Activated gamma-delta T cell (primary cell): ENCODE measurements around the gene ECSCR.
"Not testable (repeated sequence)": the region's sequence is repeated elsewhere in the genome, so short reads cannot be mapped to it uniquely, and the experiment has no call there.

Experiments used
- DNase-seq: peaks from one replicate; lab custom pipeline; 2025; lab: John Stamatoyannopoulos, UW

Gene ECSCR

DNA sequence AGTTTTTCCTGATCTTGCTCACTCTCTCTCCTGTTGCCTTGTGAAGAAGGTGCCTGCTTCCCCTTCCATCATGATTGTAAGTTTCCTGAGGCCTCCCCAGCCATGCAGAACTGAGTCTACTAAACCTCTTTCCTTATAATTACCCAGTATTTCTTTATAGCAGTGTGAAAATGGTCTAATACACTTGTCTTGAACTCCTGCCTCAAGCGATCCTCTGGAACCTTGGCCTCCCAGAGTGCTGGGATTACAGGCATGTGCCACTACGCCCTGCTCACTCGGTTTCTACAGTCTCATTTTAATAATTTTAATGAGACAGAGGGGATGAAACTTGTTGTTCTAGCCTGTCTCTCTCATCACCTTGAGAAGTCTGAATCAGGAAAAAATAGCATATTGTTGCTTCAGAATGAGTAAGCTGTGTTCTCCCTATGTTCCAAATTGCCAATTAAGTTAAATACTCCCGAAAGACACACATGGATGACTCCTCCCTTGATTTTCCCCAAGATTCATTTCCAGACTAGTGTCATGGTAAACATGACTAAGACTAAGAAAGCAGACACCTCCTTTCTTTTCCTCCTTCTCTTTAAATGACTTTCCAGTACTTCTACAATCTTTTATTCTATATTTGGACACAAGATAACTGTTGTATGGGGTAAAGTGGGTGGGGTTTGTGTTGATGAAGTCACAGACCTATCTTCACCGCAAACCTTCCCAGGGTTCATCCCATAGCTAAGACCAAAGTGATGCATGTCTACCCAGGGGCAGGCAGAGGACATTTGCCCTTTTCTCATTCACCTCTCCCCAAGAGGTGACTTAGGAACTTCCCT, 15.4 kb downstream of the ECSCR start:
- DNase-seq: no peak

DNA sequence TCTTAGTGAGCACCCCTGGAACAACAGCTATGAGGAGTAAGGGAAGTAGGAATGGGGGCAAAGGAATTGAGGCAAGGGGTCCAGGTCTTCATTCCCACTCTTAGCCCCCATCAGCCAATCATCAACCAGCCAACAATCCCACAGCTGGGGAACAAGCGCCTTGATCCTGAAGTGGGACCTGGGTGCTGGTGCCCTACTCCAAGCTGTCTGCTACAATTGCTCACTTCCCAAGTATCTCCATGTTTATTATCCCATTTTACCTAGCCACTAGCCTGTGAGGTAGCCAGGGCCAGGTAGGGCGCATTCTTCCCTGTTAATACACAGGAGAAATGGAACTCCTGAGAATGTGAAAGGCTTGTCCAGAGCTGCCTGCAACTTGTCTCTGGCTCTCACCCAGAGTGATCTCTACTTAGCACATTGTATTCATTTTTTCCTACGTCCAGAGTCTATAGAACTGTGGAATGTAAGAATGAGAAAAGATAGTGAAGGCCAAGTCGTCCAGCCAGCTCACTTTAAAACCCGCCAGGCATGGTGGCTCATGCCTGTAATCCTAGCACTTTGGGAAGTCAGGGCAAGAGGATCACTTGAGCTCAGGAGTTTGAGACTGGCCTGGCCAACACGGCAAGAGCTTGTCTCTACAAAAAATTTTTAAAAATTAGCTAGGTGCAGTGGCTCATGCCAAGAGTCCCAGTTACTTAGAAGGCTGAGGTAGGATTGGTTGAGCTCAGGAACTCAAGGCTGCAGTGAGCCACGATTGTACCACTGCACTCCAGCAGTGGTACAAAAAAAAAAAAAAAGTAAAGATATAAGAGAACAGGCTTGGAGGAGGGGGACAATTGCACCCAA, 17.0 kb downstream of the ECSCR start:
- DNase-seq: no peak

DNA sequence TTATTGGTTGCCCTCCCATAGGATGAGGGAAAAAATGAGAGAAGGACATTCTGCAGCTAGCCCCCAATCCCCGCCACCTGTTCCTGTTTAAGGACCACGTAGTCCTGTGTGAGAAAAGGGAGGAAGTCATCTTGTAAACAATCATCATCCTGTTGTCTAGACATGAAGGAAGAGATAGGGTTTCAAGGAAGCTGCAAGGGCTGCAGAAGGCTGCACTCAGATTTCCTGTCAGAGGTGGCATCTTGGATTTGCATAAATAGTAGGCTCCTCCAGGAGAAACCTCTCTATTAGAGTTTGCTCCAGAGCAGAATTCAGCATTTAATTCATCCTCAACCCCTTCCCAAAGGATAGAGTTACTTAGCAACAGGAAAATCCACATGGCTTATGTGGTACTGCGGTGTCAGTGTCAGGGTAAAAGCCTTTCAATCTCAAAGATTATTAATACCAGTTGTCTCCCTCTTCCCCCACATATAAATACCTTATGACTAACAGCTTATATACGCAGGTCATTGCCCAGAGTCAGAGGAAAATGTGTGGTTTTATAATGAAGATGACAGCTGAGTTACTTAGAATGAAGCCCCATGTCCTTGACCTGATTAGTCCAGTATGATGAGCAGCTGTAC, 18.6 kb downstream of the ECSCR start:
- DNase-seq: no peak

DNA sequence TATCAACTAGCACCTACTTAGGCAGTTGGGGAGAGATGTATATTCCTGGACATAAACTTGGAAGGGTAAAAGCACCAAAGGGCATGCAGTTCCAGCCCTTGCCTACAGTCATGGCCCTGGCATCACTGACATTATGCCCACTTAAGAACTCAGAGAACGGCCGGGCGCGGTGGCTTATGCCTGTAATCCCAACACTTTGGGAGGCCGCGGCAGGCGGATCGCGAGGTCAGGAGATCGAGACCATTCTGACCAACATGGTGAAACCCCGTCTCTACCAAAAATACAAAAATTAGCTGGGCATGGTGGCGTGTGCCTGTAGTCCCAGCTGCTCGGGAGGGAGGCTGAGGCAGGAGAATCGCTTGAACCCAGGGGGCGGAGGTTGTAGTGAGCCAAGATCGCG, 22.1 kb downstream of the ECSCR start:
- DNase-seq: not testable (repeated sequence)

DNA sequence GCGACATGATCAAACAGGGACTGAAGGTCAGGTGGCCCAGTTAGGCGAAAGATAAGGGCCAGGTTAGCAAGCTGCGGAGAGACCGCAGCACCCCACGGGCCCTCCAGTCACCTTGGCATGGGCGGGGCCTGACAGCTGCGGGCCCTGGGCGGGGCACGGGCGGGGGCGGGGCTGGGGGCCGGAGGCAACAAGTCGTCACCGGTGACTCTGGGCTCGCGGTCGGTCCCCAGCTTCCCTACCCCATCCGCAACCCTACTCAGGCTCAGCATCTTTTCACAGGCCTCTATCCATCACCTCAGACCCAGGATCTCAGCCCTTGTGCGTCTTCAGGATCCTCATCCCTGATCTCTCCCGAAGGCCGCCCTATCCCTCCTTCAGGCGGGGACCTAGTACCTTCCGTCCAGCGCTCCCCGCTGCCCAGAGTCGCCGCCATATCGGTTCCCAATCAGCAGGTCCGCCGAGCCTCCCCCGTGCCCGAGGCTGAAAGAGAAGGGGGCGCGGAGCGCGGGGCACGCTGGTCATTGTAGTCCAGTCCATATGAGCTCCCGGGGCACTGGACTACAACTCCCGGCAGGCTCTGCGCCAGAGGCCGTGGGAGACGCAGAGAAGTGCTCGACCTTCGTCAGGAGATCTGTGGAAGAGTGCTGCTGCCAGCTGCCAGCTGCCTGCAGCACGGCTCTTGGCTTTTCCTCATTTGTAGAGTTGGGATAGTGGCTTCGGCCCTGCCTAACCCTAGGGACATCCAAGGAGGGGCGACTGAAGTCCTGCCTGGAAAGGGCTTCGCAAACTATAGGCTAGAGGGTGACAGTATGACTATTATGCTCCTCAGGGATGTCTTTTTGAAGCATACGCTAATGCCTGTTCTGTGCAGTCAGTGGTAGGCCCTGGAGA, 23.3 kb downstream of the ECSCR start, which contains the start of gene DNAJC18:
DNAJC18 (minus strand) TSS at position 513 of the 891 bp plus-strand sequence; CDS start at position 433, 80 bp downstream.
- DNase-seq: peak; percentile 72

DNA sequence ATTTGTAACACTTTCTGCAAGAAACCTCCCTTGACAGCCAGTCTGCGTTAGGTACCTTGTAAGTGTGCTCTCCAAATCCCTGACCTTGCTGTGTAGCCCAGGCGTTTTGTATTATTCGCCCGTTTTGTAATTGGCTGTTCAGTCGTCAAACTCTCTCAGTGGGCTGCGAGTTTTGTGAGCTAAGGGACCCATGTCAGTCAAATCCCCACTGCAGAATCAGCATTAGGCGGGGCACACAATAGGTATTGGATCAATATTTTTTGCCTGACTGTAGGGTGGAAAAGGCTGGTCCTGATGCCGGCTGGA, 23.9 kb downstream of the ECSCR start:
- DNase-seq: no peak

DNA sequence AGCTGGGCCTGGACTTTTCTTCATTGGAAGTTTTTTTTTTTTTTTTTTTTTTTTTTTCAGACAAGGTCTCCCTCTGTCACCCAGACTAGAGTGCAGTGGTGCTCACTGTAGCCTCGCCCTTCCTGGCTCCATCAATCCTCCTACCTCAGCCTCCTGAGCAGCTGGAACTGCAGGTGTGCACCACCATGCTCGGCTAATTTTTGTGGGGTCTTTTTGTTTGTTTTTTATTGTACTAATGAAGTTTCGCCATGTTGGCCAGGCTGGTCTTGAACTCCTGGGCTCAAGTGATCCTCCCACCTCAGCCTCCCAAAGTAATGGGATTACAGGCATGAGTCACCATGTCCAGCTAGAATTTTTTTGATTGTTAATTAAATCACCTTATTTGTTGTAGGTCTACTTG, 26.9 kb downstream of the ECSCR start:
- DNase-seq: no peak

DNA sequence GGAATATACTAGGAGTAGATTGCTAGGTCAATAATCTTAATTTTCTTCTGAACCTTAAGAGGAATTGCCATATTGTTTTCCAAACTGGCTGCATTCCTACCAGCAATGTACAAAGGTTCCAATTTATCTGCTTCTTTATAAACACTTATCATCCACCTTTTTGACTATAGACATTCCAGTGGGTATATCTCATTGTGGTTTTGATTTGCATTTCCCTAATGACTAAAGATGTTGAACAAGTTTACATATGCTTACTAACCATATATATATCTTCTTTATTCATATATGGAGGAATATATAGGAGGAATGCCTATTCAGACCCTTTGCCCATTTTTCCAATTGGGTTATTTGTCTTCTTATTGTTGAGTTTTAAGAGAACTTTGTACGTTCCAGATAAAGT, 30.8 kb downstream of the ECSCR start:
- no peak for DNase-seq

DNA sequence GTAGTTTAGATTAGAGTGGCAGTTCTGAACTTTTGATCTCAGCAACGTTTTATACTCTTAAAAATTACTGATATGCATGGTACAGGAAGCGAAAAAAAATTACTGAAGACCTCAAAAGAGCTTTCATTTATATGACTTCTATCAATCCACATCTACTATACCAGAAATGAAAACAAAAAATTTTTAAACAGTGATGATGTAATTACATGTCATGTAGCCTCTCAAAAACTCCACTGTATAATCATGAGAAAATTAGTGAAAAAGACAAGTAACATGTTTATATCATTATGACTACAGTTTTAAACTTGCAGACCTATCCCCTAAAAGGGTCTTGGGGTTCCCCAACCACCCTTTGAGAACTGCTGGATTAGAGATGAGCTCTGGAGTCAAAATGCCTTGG, 32.5 kb downstream of the ECSCR start:
- DNase-seq: no peak

DNA sequence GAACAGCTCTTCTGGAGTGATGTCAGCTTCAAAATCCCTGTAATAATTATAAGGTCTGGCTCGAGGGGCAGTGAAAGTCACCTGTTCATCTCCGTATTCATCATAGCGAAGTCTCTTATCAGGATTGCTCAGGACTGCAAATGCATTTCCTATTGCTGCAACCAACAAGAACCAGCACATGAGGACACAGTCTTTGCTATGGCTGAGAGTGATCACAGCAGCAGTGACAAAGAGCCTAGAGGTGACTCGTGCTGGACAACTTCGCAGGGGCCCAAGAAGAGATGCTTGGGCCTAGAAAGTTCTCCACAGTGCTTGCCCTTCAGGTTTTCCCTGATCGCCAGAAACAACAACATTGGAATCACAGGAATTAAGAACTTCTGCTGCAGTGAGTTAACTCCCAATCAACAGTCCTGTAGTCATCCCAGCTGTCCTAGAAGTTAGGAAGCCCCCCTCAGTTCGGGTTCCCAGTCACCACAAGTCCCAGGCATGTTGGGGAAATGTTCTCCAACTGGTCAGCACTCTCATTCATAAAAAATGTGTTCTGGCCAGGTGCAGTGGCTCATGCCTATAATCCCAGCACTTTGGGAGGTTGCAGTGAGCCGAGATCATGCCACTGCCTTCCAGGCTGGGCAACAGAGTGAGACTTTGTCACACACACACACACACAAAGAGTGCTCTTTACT, 36.2 kb downstream of the ECSCR start:
- no peak for DNase-seq

DNA sequence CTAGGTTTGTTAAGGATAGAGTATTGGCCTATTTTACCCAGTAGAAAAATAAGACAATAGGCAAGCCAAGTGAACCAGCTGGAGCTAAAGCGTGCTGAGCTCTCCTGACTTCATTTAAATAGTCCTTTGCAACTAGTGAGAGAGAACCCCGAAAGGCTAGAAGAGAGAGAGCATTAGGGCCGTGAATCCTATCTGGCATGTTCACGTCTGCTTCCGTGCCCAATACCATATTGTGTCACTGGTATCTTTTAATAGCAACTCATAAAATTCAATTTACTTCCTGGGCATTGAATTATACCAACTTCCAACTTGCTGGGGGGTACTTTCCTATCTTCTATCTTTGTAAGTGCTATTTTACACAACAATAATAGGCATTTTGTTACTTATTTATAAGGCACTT, 37.0 kb downstream of the ECSCR start:
- no peak for DNase-seq

DNA sequence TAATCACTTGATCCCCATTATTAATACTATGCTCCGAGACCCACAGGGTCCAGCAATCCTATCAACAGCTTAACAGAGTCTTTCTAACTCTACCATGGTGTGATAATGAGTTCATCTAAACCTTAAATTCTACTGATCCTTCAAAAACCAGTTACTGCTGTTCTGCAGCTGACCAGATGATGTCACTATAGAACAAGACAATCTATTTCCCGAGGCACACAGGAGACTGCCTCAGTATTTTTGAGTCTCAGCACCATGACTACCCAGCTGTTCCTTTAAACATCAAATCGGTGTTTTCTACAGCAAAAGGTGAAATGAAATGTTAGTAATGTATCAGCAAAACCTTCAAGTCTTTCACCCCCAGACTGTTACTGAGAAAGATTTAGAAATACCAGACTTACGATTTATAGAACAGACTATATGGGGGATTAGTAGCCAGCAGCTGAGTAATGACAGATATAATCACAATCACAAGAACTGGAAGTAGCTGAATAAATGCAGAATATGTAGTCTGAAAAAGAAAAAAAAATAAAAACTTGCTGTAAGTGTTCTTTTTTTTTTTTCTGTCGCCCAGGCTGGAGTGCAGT, 40.1 kb downstream of the ECSCR start:
- DNase-seq: no peak

DNA sequence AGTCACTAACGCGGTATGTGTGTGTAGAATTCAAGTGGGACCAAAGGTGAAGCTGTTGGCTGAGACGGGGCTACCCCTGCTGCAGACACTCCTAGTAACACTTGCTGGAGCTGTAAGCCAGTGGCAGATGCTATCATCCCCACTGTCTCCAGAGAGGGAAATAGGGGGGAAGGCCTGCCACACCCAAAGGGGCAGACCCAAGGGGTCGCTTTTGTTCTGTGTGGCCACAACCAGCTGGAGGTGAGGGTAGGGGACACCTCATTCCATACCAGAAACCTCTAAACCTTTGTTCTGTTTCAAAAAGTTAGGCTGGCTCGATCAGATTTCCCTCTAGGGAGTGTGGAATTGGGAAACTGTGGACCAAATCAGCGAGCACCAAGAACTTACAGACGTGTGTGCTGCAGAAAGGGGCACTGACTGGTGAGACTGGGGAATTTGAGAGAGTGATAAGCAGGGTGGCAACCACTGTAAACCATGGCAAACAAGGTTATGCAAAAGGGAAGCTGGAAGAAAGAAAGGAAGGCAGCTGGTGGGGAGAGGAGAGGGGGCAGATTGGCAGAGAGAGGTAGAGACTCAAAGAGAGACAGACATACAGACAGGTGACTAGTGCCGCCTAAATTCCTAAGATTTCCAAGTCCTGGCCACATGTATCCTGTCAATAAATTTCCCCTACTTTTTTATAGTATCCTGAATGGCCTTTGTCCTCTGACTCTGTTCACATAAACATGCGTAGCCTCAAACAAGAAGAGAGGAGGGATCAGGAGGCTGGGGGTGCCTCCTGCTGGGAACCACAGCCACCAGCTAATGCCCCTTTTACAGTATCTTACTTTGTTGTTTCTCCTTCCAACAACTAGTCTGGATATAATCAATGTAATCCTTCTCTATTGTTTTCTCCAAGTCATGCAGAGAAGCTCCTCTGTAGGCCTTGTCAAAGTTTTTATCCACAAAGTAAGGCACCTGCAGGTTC, 43.0 kb downstream of the ECSCR start:
- no peak for DNase-seq

DNA sequence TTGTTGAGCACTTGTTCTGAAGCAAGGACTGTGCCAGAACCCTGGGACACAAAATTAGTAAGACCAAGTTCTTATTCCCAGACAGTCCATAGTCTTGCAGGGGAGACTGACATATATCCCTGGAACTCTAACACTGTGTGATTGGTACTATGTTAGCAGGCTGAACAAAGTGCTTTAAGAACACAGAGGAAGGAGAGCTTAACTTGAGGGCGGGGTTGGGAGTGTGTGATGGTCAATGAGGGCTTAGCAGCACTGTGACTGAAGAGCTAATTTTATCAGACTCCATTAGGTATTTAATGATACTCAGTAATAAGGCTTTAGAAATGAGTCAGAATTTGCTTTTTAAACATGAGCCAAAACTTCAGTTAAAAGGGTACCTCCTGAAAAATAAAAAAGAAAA, 43.8 kb downstream of the ECSCR start:
- no peak for DNase-seq

DNA sequence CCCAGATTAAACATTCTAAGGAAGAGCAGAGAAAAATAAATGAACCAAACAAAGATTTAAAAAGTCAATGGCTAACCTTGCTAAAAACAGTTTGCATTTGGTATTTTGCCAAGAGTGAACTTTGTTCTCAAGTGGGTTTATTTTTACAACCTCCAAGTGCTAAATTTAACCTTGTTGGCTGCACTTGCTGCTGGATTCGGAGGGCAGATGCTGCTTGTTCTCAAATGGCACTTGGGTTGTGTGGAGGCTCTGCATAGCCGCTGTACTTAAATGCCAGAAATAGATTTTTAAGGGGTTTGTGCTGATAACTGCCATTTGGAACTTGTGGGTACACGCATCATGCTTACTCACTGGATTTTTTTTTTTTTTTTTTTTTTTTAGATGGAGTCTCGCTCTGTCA, 45.3 kb downstream of the ECSCR start:
- DNase-seq: no peak

DNA sequence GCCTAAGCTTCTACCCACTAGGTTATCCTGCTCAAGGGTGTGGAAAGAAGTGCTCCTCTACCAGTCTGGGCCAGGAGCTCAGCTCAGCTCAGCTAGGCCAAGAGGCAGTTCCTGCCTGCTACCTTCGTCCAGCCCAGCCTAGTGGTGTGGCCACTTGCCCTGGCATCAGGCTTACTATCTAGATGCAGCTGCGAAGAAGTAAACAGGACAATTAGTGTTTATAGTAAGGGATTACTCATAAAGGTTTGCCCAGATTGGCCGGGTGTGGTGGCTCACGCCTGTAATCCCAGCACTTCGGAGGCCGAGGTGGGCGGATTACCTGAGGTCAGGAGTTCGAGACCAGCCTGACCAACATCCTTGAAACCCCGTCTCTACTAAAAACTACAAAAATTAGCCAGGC, 45.9 kb downstream of the ECSCR start:
- no peak for DNase-seq

DNA sequence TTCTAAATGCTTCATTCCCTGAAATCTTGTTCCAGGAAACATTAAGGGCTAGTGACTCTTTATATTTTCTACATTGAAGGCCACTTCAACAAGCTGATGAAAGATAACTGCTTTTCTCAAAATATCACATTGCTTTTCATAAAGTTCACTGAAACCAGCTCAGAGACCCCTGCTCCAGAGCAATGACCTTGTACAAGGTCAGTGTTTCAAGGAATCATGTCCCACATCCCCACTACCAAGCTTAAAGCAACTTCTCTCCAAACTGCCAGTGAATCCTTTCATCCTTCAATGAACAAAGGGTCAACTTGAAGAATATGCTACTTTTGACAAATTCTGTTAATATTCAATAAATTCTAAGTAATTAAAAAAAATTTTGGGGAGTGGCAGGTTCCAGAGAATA, 46.7 kb downstream of the ECSCR start:
- DNase-seq: no peak

DNA sequence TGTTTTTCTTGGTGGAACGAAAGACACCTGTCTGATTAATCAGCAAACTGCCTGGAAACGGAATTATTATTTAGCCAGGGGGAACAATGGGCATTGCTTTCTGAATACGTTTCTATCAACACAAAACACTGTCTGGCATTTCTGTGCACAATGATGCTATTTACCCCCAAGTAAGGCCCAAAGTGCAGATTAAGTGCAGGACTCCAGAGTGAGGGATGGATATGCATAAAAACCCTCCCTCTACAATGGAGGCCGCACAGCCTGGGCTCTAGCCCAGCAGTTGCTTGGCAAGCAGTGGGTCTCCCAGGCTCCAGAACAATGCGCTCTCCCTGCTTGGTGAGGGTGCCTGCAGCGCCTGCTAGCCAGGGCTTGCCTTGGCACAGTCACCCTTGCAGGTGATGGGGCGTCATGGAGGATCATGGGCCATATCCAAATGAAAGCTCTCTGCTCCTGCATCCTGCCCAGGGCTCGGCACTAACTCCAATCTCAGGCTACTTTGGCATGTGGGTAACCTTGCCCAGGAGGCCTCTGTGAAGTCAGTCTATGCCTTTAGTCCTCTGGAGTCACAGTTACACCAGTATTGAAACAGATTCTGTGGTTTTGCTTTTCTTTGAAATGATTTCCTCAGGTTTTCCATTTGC, 47.2 kb downstream of the ECSCR start:
- no peak for DNase-seq

DNA sequence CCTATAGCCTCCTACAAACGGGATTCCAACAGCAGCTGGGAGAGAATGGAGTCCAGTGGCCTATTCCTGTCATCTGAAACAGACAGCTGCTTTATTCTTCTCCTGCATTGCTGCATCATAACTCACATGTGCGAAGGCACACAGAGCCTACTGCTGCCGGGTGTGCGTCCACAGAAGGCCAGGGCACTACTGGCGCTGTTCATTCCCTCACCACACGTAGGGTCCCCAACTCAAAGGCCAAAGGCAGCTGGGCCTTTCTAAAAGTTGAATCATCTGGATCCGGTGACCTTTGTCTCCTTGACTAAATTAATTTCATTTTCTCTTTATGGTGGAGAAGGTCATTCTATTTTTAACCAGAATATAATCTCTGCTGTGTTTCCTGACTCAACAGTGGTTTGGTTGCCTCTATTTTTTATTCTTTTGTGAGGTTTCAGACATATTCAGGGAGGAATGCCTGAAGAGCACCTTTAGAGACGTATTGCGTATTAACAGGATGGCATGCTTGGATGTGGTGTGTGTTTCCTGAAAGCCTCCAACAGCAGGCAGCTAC, 47.9 kb downstream of the ECSCR start:
- no peak for DNase-seq
